A673 (cell line): ENCODE data around the gene UCKL1.

Experiments
- CTCF ChIP-seq: fragments of 300-800, 200-600 bp; sonication (generic); conservative IDR thresholded peaks from 2 replicates; pipeline ENCODE4 v1.5.1; 2017; ENCODE audit warnings: low read depth, mild to moderate bottlenecking, antibody characterized with exemption, low read length, moderate library complexity, mixed read lengths
- EZH2 ChIP-seq: fragments of 200-600 bp; sonication (generic); IDR thresholded peaks from 2 replicates; pipeline ENCODE4 v1.6.1; 2017; ENCODE audit warnings: borderline replicate concordance, low read depth, mild to moderate bottlenecking, mixed read lengths, antibody characterized with exemption, low read length; ENCODE audit not compliant: poor library complexity, severe bottlenecking

- no peak for TF ChIP-seq CTCF
- no peak for TF ChIP-seq EZH2
Measured at GRCh38 chr20:63945031-63945658, 11.1 kb downstream of the UCKL1 start.
